ENCODE data around the gene INCENP. TPM values are rescaled to one million over a fixed set of nuclear protein-coding genes. Genes with fewer than 3 reads are reported as not detected.

INCENP gene
- total RNA-seq, 3 donors from 2014 or later (not counting 1 experiment from before 2014, with no cell fraction given), result 24.4 to 47.6 (median 27.3) TPM

- WGBS (ENCODE audit: insufficient coverage), result 69% methylated on average over 2 of the region's 2 CpGs
Measured at GRCh38 chr11:62201376-62201775, 77.6 kb downstream of the INCENP start.

More at GRCh38 chr11:62201376-62201775, 77.6 kb downstream of the INCENP start:
- Histone ChIP-seq H3K36me3 (ENCODE audit: control insufficient read depth, insufficient read depth, low read length) (no peaks in the 10 kb centered on the region), H3K4me1 (ENCODE audit: control insufficient read depth, insufficient read depth, low read length) (no peaks in the 10 kb centered on the region), H3K27ac (ENCODE audit: low read length) (no peak overlapping the region), H3K9me3 (ENCODE audit: control insufficient read depth, insufficient read depth, low read length) (no peaks in the 10 kb centered on the region), H3K27me3 (ENCODE audit: control insufficient read depth, insufficient read depth, low read length) (peaks cover 2% of the 10 kb centered on the region), H3K4me3 (ENCODE audit: low read length) (no peak overlapping the region)
- Mint-ChIP-seq H3K4me3 (no peak overlapping the region), H3K36me3 (no peaks in the 10 kb centered on the region), H3K4me1 (no peaks in the 10 kb centered on the region), H3K27me3 (ENCODE audit: low read depth in 2 of 2) (peaks cover 27 to 43% of the 10 kb centered on the region in 2 donors), H3K27ac (no peak overlapping the region), H3K9me3 (no peaks in the 10 kb centered on the region)
- no peak for DNase-seq
- ATAC-seq, result no peak
- intact Hi-C loops (cut with micrococcal nuclease), result no loop called here
- TF ChIP-seq CTCF (IDR thresholded peaks at IDR 0.05), result no peak

Other genes starting within 250 kb of the INCENP start
- gene FADS3, start 232.5 kb upstream of the INCENP start, total RNA-seq, result 10 to 100 TPM; 10.8 to 17.8 (median 11.5) TPM
- not detected for gene RAB3IL1, start 206.4 kb upstream of the INCENP start, total RNA-seq
- 1 to 10 TPM in 2 of 3 donors, under 1 TPM in 1; 0.32 to 2.0 (median 1.4) TPM for gene BEST1, start 173.7 kb upstream of the INCENP start, total RNA-seq
- 1,000 to 10,000 TPM; 1,067 to 1,951 (median 1,796) TPM for gene FTH1, start 156.4 kb upstream of the INCENP start, total RNA-seq
- gene SCGB1D1, start 66.2 kb downstream of the INCENP start, total RNA-seq, result not detected
- gene SCGB2A1, start 84.7 kb downstream of the INCENP start, total RNA-seq, result not detected
- gene SCGB1D2, start 118.2 kb downstream of the INCENP start, total RNA-seq, result not detected
- gene SCGB2A2, start 146.1 kb downstream of the INCENP start, total RNA-seq, result not detected
- not detected for gene SCGB1D4, start 175.1 kb downstream of the INCENP start, total RNA-seq
- 1 to 10 TPM; 1.9 to 9.7 (median 3.4) TPM for gene ASRGL1, start 213.4 kb downstream of the INCENP start, total RNA-seq

All from natural killer cell (primary cell).